Measurements from ENCODE around the gene TNIP1. TPM values are rescaled to one million over a fixed set of nuclear protein-coding genes. Genes with fewer than 3 reads are reported as not detected.
A peak's percentile ranks its signal among the peaks of the same experiment; 100 is the strongest.

TNIP1 gene
- polyA plus RNA-seq, 1 donor from 2014 or later, result 78.3 TPM

DNA sequence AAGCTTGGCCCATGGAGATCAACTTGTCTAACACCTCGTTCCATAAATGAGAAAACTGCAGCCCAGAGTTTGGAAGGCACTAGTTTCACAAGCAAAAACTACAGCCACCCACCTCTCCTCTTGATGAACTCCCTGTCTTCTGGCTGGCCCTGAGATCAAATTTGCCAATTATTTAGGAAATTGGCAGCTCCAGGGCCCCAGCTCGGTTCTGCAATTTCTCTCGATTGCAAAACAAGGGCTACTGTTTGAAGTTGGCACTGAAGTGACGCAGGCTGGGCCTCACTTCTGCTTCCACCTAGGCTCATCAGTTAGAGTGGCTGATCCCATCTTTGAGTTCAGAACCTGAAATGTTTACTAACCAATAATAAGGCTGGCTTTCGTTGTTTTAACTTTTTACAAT is 64.1 kb downstream of the TNIP1 start:
- peaks cover under 1% of the 10 kb centered on the region for H3K27me3 Mint-ChIP-seq
- no peak overlapping the region for H3K27ac Mint-ChIP-seq
- H3K4me1 Mint-ChIP-seq, result peaks cover 5 to 10% (median 9%) of the 10 kb centered on the region in 3 donors
- H3K4me3 Mint-ChIP-seq, result no peak overlapping the region
- H3K9me3 Mint-ChIP-seq, result peaks cover 0 to under 1% (median 0%) of the 10 kb centered on the region in 3 donors
- no peaks in the 10 kb centered on the region for H3K36me3 Mint-ChIP-seq

DNA sequence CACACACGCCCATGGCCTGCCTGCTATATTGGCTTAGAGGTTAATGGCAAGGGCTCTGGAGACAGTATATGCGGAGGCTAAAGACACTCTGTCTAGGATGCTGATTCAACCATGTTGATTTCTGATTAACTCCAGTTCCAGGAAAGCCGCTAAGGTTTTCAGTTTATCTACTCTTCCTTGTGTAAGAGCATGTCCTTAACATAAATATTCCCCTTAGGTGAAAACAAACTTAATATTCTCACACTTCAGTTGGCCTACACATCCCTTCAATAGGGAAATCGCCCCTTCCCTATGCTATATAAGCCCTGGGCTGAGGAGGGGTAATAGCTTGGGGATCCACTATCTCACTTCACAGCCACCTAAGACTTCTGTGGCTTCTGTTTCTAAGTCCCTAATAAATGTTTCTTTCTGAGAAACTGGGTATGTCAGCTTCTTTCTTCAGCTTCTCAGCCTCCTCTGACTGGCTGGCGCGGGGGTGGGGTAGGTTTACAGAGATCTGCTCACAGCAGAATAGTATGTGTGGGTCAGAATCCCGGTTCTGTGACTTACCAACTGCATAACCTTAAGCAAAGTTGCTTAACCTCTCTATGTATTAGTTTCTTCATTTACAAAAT is 64.8 kb downstream of the TNIP1 start:
- Mint-ChIP-seq H3K4me1 (peaks cover 4 to 9% (median 4%) of the 10 kb centered on the region in 3 donors), H3K27ac (peak overlapping the region in 1 of 3 donors; percentile 23), H3K27me3 (peaks cover 1% of the 10 kb centered on the region), H3K36me3 (no peaks in the 10 kb centered on the region), H3K4me3 (no peak overlapping the region), H3K9me3 (peaks cover 0 to 1% (median 0%) of the 10 kb centered on the region in 3 donors)

DNA sequence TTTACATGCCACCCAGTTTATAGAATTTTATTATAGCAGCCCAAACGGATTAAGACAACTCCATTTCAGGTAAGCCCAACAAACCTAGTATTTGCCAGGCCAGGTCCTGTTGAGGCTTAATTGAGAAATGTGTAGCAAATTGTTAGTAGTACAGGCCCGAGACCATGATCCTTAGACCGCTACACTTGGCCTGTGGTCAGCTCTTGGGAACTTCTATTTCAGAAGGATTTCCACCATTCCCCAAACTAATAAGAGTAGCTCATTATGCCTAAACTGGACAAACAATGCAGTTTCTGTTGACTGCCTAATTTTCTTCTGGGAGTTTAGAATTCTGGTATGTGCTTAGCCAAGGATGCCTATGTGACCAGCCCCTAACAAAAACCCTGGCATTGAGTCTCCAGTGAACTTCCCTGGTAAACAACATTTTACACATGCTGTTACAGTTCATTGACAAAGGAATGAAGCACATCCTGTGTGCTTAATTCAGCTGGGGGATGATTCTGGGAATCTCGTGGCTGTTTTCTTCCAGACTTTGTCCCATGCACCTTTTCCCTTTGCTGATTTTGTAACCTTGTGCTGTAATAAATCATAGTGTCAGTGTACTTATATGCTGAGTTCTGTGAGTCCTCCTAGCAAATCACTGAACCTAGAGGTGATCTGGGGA is 66.0 kb downstream of the TNIP1 start:
- Mint-ChIP-seq H3K9me3 (peaks cover 0 to 1% (median 0%) of the 10 kb centered on the region in 3 donors), H3K4me3 (no peak overlapping the region), H3K4me1 (peaks cover 0 to 3% (median 0%) of the 10 kb centered on the region in 3 donors), H3K27me3 (peaks cover 1% of the 10 kb centered on the region), H3K36me3 (no peaks in the 10 kb centered on the region), H3K27ac (no peak overlapping the region)

GRCh38 chr5:151012862-151013261 is 68.0 kb downstream of the TNIP1 start:
- Mint-ChIP-seq H3K4me3 (no peak overlapping the region), H3K4me1 (no peaks in the 10 kb centered on the region), H3K27ac (no peak overlapping the region), H3K27me3 (peaks cover 1% of the 10 kb centered on the region), H3K36me3 (no peaks in the 10 kb centered on the region), H3K9me3 (peaks cover 0 to 1% (median 0%) of the 10 kb centered on the region in 3 donors)

DNA sequence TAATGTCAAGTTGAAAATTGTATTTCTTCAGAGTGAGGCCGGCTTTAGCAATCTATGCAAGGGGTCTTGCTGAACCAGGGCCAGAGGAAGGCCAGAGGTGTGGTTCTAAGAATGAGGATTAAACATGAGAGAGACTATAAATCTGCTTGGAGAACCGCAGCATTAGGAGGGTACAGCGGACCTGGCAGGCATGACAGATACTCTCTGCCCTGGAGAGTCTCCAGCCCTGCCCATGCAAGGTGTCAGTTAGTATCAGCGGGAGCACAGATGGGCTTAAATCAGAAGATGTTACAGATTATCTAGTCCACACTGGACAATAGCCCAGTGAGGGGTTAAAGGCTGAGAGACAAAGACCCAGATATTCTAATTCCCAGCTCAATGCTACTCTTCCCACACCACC is 71.9 kb downstream of the TNIP1 start:
- Mint-ChIP-seq H3K27ac (no peak overlapping the region), H3K9me3 (peaks cover 0 to 1% (median 0%) of the 10 kb centered on the region in 3 donors), H3K4me1 (no peaks in the 10 kb centered on the region), H3K27me3 (peaks cover 1% of the 10 kb centered on the region), H3K36me3 (no peaks in the 10 kb centered on the region), H3K4me3 (no peak overlapping the region)

- Mint-ChIP-seq H3K27ac (no peak overlapping the region), H3K4me3 (no peak overlapping the region), H3K27me3 (peaks cover 3% of the 10 kb centered on the region), H3K36me3 (no peaks in the 10 kb centered on the region), H3K9me3 (peaks cover 0 to 1% (median 0%) of the 10 kb centered on the region in 3 donors), H3K4me1 (peaks cover 0 to 2% (median 0%) of the 10 kb centered on the region in 3 donors)
Measured at GRCh38 chr5:151008210-151008491, 72.7 kb downstream of the TNIP1 start.

- Mint-ChIP-seq H3K4me1 (peaks cover 0 to 2% (median 0%) of the 10 kb centered on the region in 3 donors), H3K36me3 (no peaks in the 10 kb centered on the region), H3K27ac (no peak overlapping the region), H3K4me3 (no peak overlapping the region), H3K27me3 (peaks cover 3% of the 10 kb centered on the region), H3K9me3 (peaks cover 0 to 1% (median 0%) of the 10 kb centered on the region in 3 donors)
Measured at GRCh38 chr5:151007430-151008209, 73.2 kb downstream of the TNIP1 start.

GRCh38 chr5:151006704-151007334 is 74.0 kb downstream of the TNIP1 start:
- H3K27me3 Mint-ChIP-seq, result peaks cover 3% of the 10 kb centered on the region
- no peaks in the 10 kb centered on the region for H3K36me3 Mint-ChIP-seq
- peaks cover 0 to 2% (median 0%) of the 10 kb centered on the region in 3 donors for H3K4me1 Mint-ChIP-seq
- peaks cover 0 to 1% (median 0%) of the 10 kb centered on the region in 3 donors for H3K9me3 Mint-ChIP-seq
- H3K4me3 Mint-ChIP-seq, result no peak overlapping the region
- no peak overlapping the region for H3K27ac Mint-ChIP-seq

GRCh38 chr5:151005950-151006576 is 74.8 kb downstream of the TNIP1 start:
- Mint-ChIP-seq H3K4me3 (no peak overlapping the region), H3K4me1 (peaks cover 0 to 2% (median 0%) of the 10 kb centered on the region in 3 donors), H3K27me3 (peaks cover 2% of the 10 kb centered on the region), H3K9me3 (no peaks in the 10 kb centered on the region), H3K36me3 (no peaks in the 10 kb centered on the region), H3K27ac (no peak overlapping the region)

- H3K4me3 Mint-ChIP-seq, result no peak overlapping the region
- H3K27ac Mint-ChIP-seq, result no peak overlapping the region
- peaks cover 0 to 2% (median 0%) of the 10 kb centered on the region in 3 donors for H3K4me1 Mint-ChIP-seq
- no peaks in the 10 kb centered on the region for H3K9me3 Mint-ChIP-seq
- H3K36me3 Mint-ChIP-seq, result no peaks in the 10 kb centered on the region
- H3K27me3 Mint-ChIP-seq, result peaks cover 3% of the 10 kb centered on the region
Measured at GRCh38 chr5:151005187-151005949, 75.5 kb downstream of the TNIP1 start.

- no peak overlapping the region for H3K4me3 Mint-ChIP-seq
- peaks cover 0 to 2% (median 0%) of the 10 kb centered on the region in 3 donors for H3K4me1 Mint-ChIP-seq
- no peaks in the 10 kb centered on the region for H3K36me3 Mint-ChIP-seq
- peaks cover 3% of the 10 kb centered on the region for H3K27me3 Mint-ChIP-seq
- H3K9me3 Mint-ChIP-seq, result no peaks in the 10 kb centered on the region
- no peak overlapping the region for H3K27ac Mint-ChIP-seq
Measured at GRCh38 chr5:151004499-151004898, 76.3 kb downstream of the TNIP1 start.

DNA sequence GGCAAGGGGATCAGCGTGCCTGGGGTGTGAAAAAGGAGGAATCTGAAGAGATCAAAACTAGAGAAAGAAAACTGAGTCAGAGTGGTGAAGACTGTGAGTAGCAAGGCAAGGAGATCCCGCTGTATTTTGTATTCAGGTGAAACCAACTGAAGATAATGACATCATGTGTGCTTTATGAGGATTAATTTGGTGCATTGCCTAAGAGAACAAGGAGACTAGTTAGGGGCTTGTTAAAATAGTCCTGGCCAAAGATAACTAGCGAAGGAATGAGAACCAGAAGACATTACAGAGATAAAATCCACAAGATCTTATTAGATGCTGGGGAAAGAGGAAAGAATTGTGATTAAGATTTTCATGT is 77.4 kb downstream of the TNIP1 start:
- no peaks in the 10 kb centered on the region for H3K9me3 Mint-ChIP-seq
- peaks cover 0 to 2% (median 0%) of the 10 kb centered on the region in 3 donors for H3K4me1 Mint-ChIP-seq
- no peaks in the 10 kb centered on the region for H3K36me3 Mint-ChIP-seq
- H3K27me3 Mint-ChIP-seq, result peaks cover 3% of the 10 kb centered on the region
- H3K4me3 Mint-ChIP-seq, result no peak overlapping the region
- peak overlapping the region in 2 of 3 donors; percentile 1 to 20 for H3K27ac Mint-ChIP-seq

- no peaks in the 10 kb centered on the region for H3K9me3 Mint-ChIP-seq
- H3K27ac Mint-ChIP-seq, result no peak overlapping the region
- H3K27me3 Mint-ChIP-seq, result peaks cover 3% of the 10 kb centered on the region
- H3K4me1 Mint-ChIP-seq, result peaks cover 0 to 2% (median 0%) of the 10 kb centered on the region in 3 donors
- no peaks in the 10 kb centered on the region for H3K36me3 Mint-ChIP-seq
- no peak overlapping the region for H3K4me3 Mint-ChIP-seq
Measured at GRCh38 chr5:151002681-151003502, 77.9 kb downstream of the TNIP1 start.

All from IgD-negative memory B cell (primary cell).